HEK293 (cell line): ENCODE data around the gene GNAI2.

Experiments used
- OVOL3 ChIP-seq: fragments of 450-650 bp; formaldehyde crosslinking; IDR thresholded peaks from 2 replicates; pipeline ENCODE4 v1.5.1; 2016; ENCODE audit warnings: missing biosample characterization, missing genetic modification characterization
- ZNF670 ChIP-seq: fragments of 450-650 bp; formaldehyde crosslinking; IDR thresholded peaks from 2 replicates; pipeline ENCODE4 v1.5.1; 2016; ENCODE audit warnings: missing biosample characterization, missing genetic modification characterization, low read depth
- ZNF791 ChIP-seq: fragments of 450-650 bp; formaldehyde crosslinking; IDR thresholded peaks from 2 replicates; pipeline ENCODE4 v1.5.1; 2016; ENCODE audit warnings: missing biosample characterization, missing genetic modification characterization
- ZSCAN30 ChIP-seq: fragments of 450-650 bp; IDR thresholded peaks from 2 replicates; pipeline ENCODE4 v1.5.1; 2018; ENCODE audit warnings: missing biosample characterization, mild to moderate bottlenecking, missing genetic modification characterization, moderate library complexity
- TF ChIP-seq, protein P1 (sequence below): fragments of 450-650 bp; formaldehyde crosslinking; IDR thresholded peaks from 2 replicates; pipeline ENCODE4 v1.5.1; 2016; ENCODE audit warnings: missing biosample characterization, missing genetic modification characterization
- TF ChIP-seq, protein P2 (sequence below): fragments of 450-650 bp; formaldehyde crosslinking; IDR thresholded peaks from 2 replicates; pipeline ENCODE4 v1.5.1; 2016; ENCODE audit warnings: missing biosample characterization, missing genetic modification characterization
- TF ChIP-seq, protein P3 (sequence below): fragments of 450-650 bp; IDR thresholded peaks from 2 replicates; pipeline ENCODE4 v1.5.1; 2018; ENCODE audit warnings: missing biosample characterization, missing genetic modification characterization

DNA sequence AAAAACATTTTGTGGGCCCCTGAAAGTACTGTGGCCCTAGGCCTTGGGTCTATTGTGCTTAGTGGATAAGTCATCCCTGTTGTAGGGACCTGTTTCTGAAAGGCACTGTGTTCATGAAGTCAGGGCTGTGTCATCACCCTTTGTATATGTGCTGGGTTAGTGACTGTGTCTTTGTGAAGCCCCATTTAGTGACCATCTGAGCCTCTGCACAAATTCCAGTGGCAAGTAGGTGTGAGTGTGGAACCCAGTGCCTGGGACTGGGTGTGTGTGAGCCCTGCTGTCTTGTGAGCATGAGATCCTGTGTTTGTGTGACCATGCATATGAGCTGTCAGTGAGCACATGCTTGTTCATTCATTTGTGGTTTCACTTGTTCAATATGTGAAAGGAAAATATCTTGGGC is 68.6 kb downstream of the GNAI2 start:
- TF ChIP-seq, protein P1, sequence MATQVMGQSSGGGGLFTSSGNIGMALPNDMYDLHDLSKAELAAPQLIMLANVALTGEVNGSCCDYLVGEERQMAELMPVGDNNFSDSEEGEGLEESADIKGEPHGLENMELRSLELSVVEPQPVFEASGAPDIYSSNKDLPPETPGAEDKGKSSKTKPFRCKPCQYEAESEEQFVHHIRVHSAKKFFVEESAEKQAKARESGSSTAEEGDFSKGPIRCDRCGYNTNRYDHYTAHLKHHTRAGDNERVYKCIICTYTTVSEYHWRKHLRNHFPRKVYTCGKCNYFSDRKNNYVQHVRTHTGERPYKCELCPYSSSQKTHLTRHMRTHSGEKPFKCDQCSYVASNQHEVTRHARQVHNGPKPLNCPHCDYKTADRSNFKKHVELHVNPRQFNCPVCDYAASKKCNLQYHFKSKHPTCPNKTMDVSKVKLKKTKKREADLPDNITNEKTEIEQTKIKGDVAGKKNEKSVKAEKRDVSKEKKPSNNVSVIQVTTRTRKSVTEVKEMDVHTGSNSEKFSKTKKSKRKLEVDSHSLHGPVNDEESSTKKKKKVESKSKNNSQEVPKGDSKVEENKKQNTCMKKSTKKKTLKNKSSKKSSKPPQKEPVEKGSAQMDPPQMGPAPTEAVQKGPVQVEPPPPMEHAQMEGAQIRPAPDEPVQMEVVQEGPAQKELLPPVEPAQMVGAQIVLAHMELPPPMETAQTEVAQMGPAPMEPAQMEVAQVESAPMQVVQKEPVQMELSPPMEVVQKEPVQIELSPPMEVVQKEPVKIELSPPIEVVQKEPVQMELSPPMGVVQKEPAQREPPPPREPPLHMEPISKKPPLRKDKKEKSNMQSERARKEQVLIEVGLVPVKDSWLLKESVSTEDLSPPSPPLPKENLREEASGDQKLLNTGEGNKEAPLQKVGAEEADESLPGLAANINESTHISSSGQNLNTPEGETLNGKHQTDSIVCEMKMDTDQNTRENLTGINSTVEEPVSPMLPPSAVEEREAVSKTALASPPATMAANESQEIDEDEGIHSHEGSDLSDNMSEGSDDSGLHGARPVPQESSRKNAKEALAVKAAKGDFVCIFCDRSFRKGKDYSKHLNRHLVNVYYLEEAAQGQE (tag by site-specific recombination): no peak
- TF ChIP-seq, protein P2, sequence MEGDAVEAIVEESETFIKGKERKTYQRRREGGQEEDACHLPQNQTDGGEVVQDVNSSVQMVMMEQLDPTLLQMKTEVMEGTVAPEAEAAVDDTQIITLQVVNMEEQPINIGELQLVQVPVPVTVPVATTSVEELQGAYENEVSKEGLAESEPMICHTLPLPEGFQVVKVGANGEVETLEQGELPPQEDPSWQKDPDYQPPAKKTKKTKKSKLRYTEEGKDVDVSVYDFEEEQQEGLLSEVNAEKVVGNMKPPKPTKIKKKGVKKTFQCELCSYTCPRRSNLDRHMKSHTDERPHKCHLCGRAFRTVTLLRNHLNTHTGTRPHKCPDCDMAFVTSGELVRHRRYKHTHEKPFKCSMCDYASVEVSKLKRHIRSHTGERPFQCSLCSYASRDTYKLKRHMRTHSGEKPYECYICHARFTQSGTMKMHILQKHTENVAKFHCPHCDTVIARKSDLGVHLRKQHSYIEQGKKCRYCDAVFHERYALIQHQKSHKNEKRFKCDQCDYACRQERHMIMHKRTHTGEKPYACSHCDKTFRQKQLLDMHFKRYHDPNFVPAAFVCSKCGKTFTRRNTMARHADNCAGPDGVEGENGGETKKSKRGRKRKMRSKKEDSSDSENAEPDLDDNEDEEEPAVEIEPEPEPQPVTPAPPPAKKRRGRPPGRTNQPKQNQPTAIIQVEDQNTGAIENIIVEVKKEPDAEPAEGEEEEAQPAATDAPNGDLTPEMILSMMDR (tag by site-specific recombination): no peak
- TF ChIP-seq ZNF791 (tag by site-specific recombination) (no peak), ZSCAN30 (tag by site-specific recombination) (no peak), ZNF670 (tag by site-specific recombination) (no peak), OVOL3 (tag by site-specific recombination) (no peak)
- TF ChIP-seq, protein P3, sequence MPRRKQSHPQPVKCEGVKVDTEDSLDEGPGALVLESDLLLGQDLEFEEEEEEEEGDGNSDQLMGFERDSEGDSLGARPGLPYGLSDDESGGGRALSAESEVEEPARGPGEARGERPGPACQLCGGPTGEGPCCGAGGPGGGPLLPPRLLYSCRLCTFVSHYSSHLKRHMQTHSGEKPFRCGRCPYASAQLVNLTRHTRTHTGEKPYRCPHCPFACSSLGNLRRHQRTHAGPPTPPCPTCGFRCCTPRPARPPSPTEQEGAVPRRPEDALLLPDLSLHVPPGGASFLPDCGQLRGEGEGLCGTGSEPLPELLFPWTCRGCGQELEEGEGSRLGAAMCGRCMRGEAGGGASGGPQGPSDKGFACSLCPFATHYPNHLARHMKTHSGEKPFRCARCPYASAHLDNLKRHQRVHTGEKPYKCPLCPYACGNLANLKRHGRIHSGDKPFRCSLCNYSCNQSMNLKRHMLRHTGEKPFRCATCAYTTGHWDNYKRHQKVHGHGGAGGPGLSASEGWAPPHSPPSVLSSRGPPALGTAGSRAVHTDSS: no peak
